ENCODE results near the gene AADAT.

Gene AADAT

DNA sequence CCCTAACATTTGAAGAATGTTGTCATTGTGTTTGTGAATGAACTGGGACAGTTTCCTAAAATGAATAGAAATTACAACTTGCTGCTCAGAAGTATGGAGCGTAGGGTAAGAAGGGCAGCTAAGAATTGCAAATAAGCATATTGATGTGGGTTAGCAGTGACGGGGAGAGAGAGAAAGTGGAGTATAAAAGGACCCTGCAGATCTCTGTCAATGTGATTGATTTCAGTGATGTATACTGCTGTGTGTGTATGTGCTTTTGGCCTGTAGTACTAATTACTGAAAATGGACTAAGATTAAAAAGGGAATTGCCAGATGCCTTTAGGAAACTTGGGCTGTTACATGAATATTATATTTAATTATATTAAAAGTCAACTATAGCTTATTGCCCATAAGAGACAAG lies 55.8 kb downstream of the AADAT start:
- DNase-seq (ENCODE audit: low spot score): no peak

DNA sequence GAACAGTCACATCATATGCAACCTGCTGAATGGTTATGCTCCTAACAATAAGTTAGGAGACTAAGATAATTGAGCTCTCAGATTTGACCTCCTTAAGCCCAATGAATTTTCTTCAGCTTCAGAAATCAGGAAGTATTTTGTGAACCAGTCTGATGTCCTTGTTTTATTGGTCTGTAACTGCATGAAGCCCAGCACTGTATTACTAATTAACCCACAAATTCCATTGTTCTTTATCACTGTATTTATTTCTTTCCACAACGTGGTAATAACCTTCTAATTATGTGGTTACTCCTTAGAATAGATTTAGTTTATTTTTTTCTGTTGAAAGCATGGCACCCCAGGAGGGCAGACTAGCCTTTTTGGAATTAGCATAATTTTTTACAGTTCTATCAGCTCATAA lies 59.6 kb downstream of the AADAT start:
- DNase-seq (ENCODE audit: low spot score): no peak

DNA sequence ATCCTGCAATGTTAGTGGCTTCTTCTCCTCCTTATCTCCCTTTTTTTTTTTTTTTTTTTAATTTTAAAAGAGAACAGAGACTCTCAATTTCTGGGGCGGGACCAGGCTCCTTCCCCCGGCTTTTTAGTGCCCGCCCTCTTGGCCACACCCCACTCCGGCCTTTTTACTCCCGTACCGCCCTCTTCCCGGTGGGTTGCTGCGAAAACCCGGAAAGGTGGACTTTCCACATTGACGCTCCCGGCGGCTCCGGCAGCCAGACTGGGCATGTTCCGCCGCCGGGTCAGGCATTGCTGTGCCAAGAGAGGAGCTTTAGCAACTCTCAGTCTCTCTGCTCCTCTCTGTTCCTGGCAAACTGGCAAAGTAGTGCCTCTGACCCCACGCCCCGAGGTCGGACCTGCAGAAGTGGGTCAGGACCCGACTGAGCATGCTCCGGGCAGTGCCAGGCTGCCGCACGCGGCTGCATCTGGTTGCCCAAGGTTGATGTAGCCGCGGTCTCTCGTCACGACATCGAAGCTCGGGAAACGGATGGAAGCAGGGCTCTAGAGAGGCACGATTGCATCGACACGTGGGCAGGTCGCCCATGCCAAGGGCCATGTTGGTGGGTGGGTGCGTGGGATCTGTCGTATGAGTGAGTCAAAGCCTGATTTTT lies 62.5 kb downstream of the AADAT start:
- DNase-seq (ENCODE audit: low spot score): peak; percentile 88

DNA sequence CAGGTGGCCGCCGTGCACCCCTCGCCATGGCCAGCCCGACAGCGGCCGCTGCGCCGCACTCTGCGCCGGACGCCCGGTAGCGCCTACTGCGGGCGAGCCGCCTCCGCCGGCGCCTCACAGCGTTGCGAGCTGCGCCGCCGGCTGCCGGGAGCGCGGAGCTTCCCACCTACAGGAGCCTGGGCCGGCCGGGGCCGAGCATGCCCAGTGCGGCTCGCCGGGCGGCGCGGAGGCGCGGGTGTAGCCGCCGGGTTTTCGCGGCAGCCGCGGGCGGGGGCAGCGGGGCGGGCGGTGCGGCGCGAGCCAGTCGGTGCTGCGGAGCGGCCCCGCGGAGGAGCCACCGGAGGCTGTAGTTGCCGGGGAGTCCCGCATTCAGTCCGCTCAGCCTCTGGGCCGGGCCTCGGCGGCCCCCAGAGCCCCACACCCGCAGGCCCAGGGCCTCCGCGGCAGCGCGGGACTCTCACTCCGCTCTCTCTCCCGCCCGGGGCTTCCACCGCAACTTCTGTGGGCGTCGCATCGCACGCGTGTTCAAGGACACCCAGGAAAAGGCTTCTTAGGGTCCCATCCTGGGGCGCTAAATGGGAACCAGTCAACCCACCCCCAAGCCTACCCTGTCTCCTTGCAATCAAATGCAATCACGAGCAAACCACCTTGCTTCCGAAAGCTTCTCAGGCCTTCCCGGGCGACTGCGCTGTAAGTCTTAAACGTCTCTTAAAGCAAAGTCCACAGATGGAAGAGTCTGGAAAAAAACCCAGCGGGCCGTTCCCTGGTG lies 63.3 kb downstream of the AADAT start, which contains the start of gene MFAP3L:
Gene MFAP3L, minus strand, starts transcription at position 143 of the 769 bp plus-strand sequence. CDS start 20,518 bp downstream, outside the sequence.
- peak; percentile 87 for DNase-seq (ENCODE audit: low spot score)

DNA sequence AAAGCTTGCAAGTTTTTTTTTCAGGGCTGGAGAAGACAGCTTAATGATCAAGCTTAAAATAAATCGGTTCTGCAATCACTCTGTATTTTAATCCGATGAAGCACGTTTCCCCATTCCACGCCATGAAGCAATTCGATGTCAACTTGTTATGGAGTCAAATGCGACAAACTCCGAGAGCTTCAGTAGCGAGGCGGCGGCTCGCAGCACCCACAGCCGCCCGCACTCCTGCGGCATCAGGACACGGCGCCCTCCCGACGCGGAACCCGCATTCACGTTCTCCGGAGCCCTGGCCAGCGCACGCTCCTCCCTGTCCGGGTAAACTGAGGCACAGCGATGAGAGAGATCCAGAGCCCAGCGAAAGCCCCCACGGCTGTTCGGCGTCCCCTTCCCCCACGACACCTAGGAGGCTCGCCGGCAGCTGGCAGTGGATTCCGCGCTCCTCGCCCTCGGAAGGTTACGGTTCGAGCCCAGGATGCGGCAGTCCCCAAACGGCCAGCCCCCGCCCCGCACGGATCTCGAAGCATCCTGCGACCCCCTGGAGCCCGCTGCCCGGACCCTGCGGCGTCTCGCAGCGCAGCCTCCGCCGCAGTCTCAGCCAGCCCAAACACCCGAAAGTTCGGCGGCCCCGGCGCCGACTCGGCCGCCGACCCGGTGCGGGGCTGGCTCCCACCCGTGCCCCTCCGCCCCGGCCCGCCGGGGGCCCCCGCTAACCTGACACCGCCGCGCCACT lies 64.1 kb downstream of the AADAT start:
- no peak for DNase-seq (ENCODE audit: low spot score)

DNA sequence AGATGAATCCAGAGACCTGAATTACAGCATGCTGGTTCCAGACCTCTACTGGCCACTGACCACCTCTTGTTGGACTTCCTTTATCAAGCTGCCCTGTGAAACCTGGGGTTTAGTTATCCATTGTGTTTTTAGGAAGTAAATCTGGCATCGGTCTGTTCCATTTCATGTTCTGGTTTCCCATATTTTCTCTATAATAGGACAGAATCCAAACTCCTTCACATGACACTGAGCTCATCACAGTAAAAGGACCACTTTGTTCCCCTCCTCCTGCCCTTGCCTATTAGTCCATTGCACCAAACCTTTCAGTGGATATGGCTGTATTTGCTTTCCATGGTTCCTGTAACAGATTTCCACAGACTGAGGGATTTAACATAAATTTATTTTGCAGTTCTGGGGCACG lies 67.5 kb downstream of the AADAT start:
- no peak for DNase-seq (ENCODE audit: low spot score)

DNA sequence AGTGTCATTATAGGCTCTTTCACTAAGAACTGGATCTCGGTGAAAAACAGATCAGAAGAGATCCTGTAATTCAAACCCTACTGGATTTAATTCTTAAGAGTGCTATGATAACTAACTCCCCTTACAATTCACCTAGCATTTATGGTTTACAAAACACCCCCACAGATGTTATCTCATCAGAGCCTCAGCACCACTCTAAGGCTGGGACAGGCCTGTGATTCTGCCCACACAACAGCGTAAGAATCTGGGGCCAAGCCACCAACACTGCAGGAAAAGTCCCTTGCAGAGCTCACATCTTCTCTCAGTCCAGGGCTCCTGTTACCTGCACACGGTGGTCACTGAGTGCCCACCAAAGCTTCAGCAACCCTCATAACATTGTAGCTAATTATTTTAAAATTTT lies 72.5 kb downstream of the AADAT start:
- no peak for DNase-seq (ENCODE audit: low spot score)

DNA sequence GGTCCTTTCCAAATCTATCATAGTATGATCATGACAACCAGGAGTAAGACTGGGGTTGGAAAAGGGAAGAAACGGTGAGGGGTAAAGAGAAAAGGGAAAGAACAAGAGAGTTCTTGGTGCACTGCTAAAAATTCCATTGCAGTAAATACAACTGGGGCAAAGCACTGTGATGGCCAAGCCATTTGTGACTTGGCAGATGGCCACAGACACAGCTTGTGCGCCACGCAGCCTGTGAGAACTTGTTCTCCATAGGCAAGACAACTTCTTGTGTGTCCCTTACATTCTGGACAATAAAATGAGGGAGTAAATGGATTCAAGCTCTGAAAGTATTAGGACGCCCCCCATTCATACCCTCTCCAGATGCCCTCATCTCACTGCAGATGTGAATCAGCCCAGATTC lies 74.5 kb downstream of the AADAT start:
- no peak for DNase-seq (ENCODE audit: low spot score)

DNA sequence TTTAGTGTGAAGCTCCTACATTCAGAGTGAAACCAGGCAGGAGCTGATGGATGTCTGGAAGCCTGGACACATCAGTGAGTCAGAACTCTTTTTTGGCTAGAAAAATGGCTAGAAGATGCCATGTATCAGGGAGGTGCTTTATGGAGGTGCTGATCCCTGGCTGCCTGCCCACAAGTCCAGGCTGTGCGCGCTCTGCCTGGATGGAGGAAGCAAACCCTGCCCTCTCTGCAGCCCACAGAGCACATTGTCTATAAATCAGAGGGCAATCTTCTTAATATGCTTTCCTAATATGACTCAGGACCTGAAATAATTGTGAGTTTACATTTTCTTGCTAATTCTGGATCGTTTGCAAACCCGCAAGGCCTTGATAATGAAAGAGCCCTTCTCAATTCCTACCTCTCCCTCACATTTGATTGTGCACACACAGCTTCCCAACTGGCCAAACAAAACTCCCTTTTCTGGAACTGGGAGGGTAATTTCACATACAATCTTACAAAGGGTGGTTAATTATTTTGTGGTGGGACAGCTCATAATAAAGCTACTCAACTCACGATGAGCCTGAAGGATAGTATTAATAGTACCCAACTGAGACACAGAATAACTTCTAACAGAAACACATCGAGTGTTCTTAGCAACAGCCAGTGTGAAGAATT lies 75.3 kb downstream of the AADAT start:
- DNase-seq (ENCODE audit: low spot score): no peak

DNA sequence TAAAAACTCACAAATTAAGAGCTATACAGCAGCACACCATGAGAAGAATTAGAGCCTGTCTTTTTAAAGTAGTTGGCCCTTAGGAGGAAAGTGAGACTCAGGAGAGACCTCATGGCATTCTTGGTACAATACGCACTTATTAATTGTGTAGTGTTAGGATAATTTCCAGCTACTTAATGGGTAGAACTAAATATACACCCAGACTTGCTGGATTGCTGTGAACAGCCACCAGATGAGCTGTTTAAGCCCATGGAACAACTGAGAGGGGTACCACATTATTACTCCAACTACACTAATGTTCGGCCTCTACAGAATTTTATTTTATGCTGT lies 77.2 kb downstream of the AADAT start:
- DNase-seq (ENCODE audit: low spot score): no peak

DNA sequence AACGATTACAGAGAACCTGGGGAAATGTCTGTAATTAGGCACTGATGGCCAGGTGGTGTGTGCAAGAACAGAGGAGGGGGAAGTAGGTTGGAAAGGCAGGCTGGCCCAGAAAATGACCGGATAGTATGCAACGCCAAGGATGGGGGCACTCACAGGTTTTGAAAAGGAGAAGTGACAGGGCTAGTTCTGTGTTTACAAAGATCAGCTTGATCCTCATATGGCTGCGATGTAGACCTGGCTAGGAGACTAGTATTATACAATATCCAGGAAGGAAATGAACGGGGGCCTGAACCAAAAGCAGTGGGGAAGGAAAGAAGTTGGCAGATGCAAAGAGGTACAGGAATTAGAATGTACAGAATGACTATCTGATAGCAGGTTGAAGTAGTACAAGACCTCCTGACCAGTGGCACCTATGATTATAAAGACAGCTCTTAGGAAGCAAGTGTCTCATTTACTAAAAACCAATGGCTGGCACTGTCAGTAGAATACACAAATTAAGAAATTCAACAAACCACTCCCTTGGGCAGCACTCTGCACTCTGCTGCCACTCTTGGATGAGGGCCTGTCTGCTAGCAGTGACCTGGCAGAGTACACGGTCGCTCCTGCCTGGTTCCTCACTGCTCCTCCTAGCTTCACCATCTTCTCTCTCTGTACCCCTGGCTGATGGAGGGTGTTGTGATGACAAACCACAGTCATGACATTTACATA lies 77.7 kb downstream of the AADAT start:
- DNase-seq (ENCODE audit: low spot score): no peak
